Measurements from ENCODE around the gene LRP2. TPM values are rescaled to one million over a fixed set of nuclear protein-coding genes. Genes with fewer than 3 reads are reported as not detected.

The LRP2 gene
- polyA plus RNA-seq, 3 donors: not detected

GRCh38 chr2:169384816-169385215, 22.5 kb upstream of the LRP2 start:
- H3K4me3 Mint-ChIP-seq: no peak overlapping the region
- TF ChIP-seq, protein P1, sequence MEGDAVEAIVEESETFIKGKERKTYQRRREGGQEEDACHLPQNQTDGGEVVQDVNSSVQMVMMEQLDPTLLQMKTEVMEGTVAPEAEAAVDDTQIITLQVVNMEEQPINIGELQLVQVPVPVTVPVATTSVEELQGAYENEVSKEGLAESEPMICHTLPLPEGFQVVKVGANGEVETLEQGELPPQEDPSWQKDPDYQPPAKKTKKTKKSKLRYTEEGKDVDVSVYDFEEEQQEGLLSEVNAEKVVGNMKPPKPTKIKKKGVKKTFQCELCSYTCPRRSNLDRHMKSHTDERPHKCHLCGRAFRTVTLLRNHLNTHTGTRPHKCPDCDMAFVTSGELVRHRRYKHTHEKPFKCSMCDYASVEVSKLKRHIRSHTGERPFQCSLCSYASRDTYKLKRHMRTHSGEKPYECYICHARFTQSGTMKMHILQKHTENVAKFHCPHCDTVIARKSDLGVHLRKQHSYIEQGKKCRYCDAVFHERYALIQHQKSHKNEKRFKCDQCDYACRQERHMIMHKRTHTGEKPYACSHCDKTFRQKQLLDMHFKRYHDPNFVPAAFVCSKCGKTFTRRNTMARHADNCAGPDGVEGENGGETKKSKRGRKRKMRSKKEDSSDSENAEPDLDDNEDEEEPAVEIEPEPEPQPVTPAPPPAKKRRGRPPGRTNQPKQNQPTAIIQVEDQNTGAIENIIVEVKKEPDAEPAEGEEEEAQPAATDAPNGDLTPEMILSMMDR (IDR thresholded peaks at IDR 0.05): no peak
- no peaks in the 10 kb centered on the region for H3K79me2 ChIP-seq (ENCODE audit: insufficient read depth, low read length)
- H3K9me3 Mint-ChIP-seq: peaks cover 0 to 5% (median 0%) of the 10 kb centered on the region in 7 donors
- no peak overlapping the region for H3K4me2 ChIP-seq (replicated peaks; ENCODE audit: extremely low read depth, low read length, poor library complexity, severe bottlenecking)
- no peak overlapping the region for H3K9ac ChIP-seq (ENCODE audit: insufficient read depth, low read length, poor library complexity, severe bottlenecking)
- H3K27me3 ChIP-seq (ENCODE audit: control insufficient read depth in 2 of 2, insufficient read depth in 2 of 2, low read length in 2 of 2): peaks cover 0 to 3% of the 10 kb centered on the region in 2 donors
- intact Hi-C loops (cut with micrococcal nuclease): no loop called here
- no peak overlapping the region for H3K4me3 ChIP-seq (replicated peaks in 1 of 3; ENCODE audit: low read depth in 2 of 3, low read length in 3 of 3)
- no peaks in the 10 kb centered on the region for H3K9me3 ChIP-seq (replicated peaks in 1 of 2; ENCODE audit: control insufficient read depth in 1 of 2, insufficient read depth in 1 of 2, low read length in 2 of 2)
- no peak for DNase-seq
- H3K36me3 Mint-ChIP-seq: no peaks in the 10 kb centered on the region
- H2AFZ ChIP-seq (ENCODE audit: insufficient read depth, low read depth, low read length, poor library complexity, severe bottlenecking): no peak overlapping the region
- H3K27me3 Mint-ChIP-seq (ENCODE audit: low read depth in 3 of 3): peaks cover 0 to 3% (median 1%) of the 10 kb centered on the region in 3 donors
- H3K4me1 Mint-ChIP-seq: no peaks in the 10 kb centered on the region
- no peaks in the 10 kb centered on the region for H3K36me3 ChIP-seq (replicated peaks in 1 of 2; ENCODE audit: control insufficient read depth in 1 of 2, insufficient read depth in 2 of 2, low read length in 2 of 2)
- no peaks in the 10 kb centered on the region for H3K4me1 ChIP-seq (ENCODE audit: control insufficient read depth in 1 of 2, insufficient read depth in 2 of 2, low read length in 2 of 2)
- no peak overlapping the region for H3K27ac Mint-ChIP-seq
- no peaks in the 10 kb centered on the region for H4K20me1 ChIP-seq (ENCODE audit: insufficient read depth, low read length)
- H3K27ac ChIP-seq (ENCODE audit: low read depth in 1 of 2, low read length in 2 of 2): no peak overlapping the region
- no CpG with 5 or more reads among the region's 6 CpGs for WGBS (ENCODE audit: insufficient coverage)

DNA sequence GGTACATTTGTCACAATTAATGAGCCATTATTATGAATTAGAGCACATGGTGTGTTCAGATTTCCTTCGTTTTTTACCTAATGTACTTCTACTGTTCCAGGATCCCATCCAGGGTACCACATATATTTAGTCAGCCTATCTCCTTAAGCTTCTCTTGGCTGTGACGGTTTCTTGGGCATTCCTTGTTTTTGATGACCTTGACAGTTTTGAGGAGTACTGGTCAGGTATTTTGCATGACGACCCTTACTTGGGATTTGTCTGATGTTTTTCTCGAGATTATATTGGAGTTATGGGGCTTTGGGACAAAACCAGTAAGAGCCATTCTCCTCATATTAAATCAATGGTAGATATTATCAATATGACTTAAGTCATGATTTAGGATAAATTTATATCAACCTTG, 10.2 kb upstream of the LRP2 start:
- Mint-ChIP-seq H3K9me3 (peaks cover 0 to 4% (median 0%) of the 10 kb centered on the region in 7 donors), H3K27me3 (ENCODE audit: low read depth in 3 of 3) (peaks cover 6 to 15% (median 9%) of the 10 kb centered on the region in 3 donors), H3K4me1 (no peaks in the 10 kb centered on the region), H3K36me3 (no peaks in the 10 kb centered on the region), H3K27ac (no peak overlapping the region), H3K4me3 (no peak overlapping the region)
- Histone ChIP-seq H3K9ac (ENCODE audit: insufficient read depth, low read length, poor library complexity, severe bottlenecking) (no peak overlapping the region), H3K4me3 (replicated peaks in 1 of 3; ENCODE audit: low read depth in 2 of 3, low read length in 3 of 3) (no peak overlapping the region), H3K79me2 (ENCODE audit: insufficient read depth, low read length) (no peaks in the 10 kb centered on the region), H3K4me2 (replicated peaks; ENCODE audit: extremely low read depth, low read length, poor library complexity, severe bottlenecking) (no peak overlapping the region), H3K27ac (ENCODE audit: low read depth in 1 of 2, low read length in 2 of 2) (no peak overlapping the region), H3K36me3 (replicated peaks in 1 of 2; ENCODE audit: control insufficient read depth in 1 of 2, insufficient read depth in 2 of 2, low read length in 2 of 2) (no peaks in the 10 kb centered on the region), H4K20me1 (ENCODE audit: insufficient read depth, low read length) (no peaks in the 10 kb centered on the region), H2AFZ (ENCODE audit: insufficient read depth, low read depth, low read length, poor library complexity, severe bottlenecking) (no peak overlapping the region), H3K27me3 (ENCODE audit: control insufficient read depth in 2 of 2, insufficient read depth in 2 of 2, low read length in 2 of 2) (no peaks in the 10 kb centered on the region), H3K9me3 (replicated peaks in 1 of 2; ENCODE audit: control insufficient read depth in 1 of 2, insufficient read depth in 1 of 2, low read length in 2 of 2) (no peaks in the 10 kb centered on the region), H3K4me1 (ENCODE audit: control insufficient read depth in 1 of 2, insufficient read depth in 2 of 2, low read length in 2 of 2) (no peaks in the 10 kb centered on the region)
- intact Hi-C loops (cut with micrococcal nuclease): no loop called here
- TF ChIP-seq, protein P1 (IDR thresholded peaks at IDR 0.05): no peak
- WGBS (ENCODE audit: insufficient coverage): no CpG with 5 or more reads among the region's 4 CpGs
- no peak for DNase-seq
